HepG2 (cell line): ENCODE data around the gene PRKCZ. TPM values are rescaled to one million over a fixed set of nuclear protein-coding genes. Genes with fewer than 3 reads are reported as not detected.

Experiments used
- ATAC-seq: fragments of 200-7000 bp; cut with Tn5 transposase; 3 replicates; pipeline ENCODE4 v1.9.1; 2020; ENCODE audit warnings: mild to moderate bottlenecking, moderate library complexity
- BruUV-seq: library from RNA; stranded (reverse); fragments of 400-500 nt; replicated peaks from 2 replicates; lab custom pipeline; 2021; lab: Mats Ljungman, UMichigan
- CTCF ChIA-PET: fragments of 300-600 bp; formaldehyde crosslinking; extraction: SDS; loops from one replicate; lab custom pipeline; 2021; ENCODE audit warnings: low total read pairs, inconsistent platforms, low intra/inter-chr PET ratio; lab: Yijun Ruan, JAX
- POLR2A ChIA-PET: fragments of 350-600 bp; sonication (Branson Sonifier 250); formaldehyde crosslinking; loops from one replicate; lab custom pipeline; 2020; ENCODE audit warnings: antibody characterized with exemption, inconsistent platforms; lab: Yijun Ruan, JAX
- DNase-seq: peaks from one replicate; pipeline ENCODE4 v3.0.0-alpha.2; 2015; ENCODE audit warnings: low spot score
- FAIRE-seq: peaks from 3 replicates; lab custom pipeline; 2011; peaks lifted over from hg19 to GRCh38; lab: Jason Lieb, UNC
- H2AFZ ChIP-seq: one replicate; pipeline ENCODE4 v1.6.1; 2011; ENCODE audit warnings: low read length, inconsistent platforms
- H3K27ac ChIP-seq: fragments of 300-600 bp; 3 replicates; pipeline ENCODE4 v1.8.0; 2011; ENCODE audit warnings: mixed run types, mild to moderate bottlenecking, mixed read lengths, low read length, inconsistent platforms; ENCODE audit not compliant: insufficient read depth; ENCODE audit errors: extremely low read length
- H3K27me3 ChIP-seq, 2 experiments: fragments of 200-600 bp in 1 of 2; 2 replicates in 1 of 2; 3 replicates in 1 of 2; pipeline versions ENCODE4 v1.6.0 to v1.8.0; 2011; ENCODE audit warnings: low read length in 2 of 2, mild to moderate bottlenecking in 2 of 2, moderate library complexity in 2 of 2, inconsistent platforms in 1 of 2; ENCODE audit not compliant: insufficient read depth in 2 of 2, control insufficient read depth in 1 of 2
- H3K36me3 ChIP-seq, 2 experiments: fragments of 200-600 bp in 1 of 2; replicated peaks in 1 of 2; 2 replicates in 1 of 2; 3 replicates in 1 of 2; pipeline versions ENCODE4 v1.5.1 to v1.8.0; 2011; ENCODE audit warnings: low read length in 2 of 2, inconsistent platforms in 1 of 2; ENCODE audit not compliant: insufficient read depth in 2 of 2, control insufficient read depth in 1 of 2
- H3K4me1 ChIP-seq: 2 replicates; pipeline ENCODE4 v1.5.1; 2012; ENCODE audit warnings: low read length, inconsistent platforms; ENCODE audit not compliant: insufficient read depth
- H3K4me2 ChIP-seq: 2 replicates; pipeline ENCODE4 v1.6.0; 2011; ENCODE audit warnings: low read depth, low read length, inconsistent platforms
- H3K4me3 ChIP-seq, 3 experiments: fragments of 200-600 bp in 1 of 3; sonication (generic), shearing (Covaris generic) in 1 of 3; replicated peaks in 1 of 3; 2 replicates each; pipeline ENCODE4 v1.5.1; 2011 to 2016; ENCODE audit warnings: low read length in 3 of 3, inconsistent platforms in 2 of 3, low read depth in 2 of 3, mild to moderate bottlenecking in 2 of 3, control low read depth in 1 of 3, mixed read lengths in 1 of 3; ENCODE audit not compliant: insufficient read depth in 1 of 3
- H3K79me2 ChIP-seq: one replicate; pipeline ENCODE4 v1.6.1; 2011; ENCODE audit warnings: low read length, inconsistent platforms; ENCODE audit not compliant: insufficient read depth
- H3K9ac ChIP-seq: 2 replicates; pipeline ENCODE4 v1.6.0; 2011; ENCODE audit warnings: mild to moderate bottlenecking, low read depth, low read length, inconsistent platforms; ENCODE audit not compliant: insufficient read depth
- H3K9me3 ChIP-seq: 2 replicates; pipeline ENCODE4 v1.5.1; 2012; ENCODE audit warnings: mild to moderate bottlenecking, low read length
- H4K20me1 ChIP-seq: 2 replicates; pipeline ENCODE4 v1.6.0; 2011; ENCODE audit warnings: inconsistent platforms, mild to moderate bottlenecking, low read length, moderate library complexity; ENCODE audit not compliant: insufficient read depth
- CC2D1A ChIP-seq: sonication (generic); formaldehyde crosslinking; IDR thresholded peaks from 2 replicates; pipeline ENCODE4 v1.8.1; 2023; ENCODE audit warnings: mild to moderate bottlenecking, missing genetic modification reagents
- FOSL1 ChIP-seq: sonication (generic); formaldehyde crosslinking; IDR thresholded peaks from 2 replicates; pipeline ENCODE4 v1.9.0; 2021; ENCODE audit warnings: missing genetic modification reagents, borderline replicate concordance
- KLF12 ChIP-seq: sonication (generic); formaldehyde crosslinking; IDR thresholded peaks from 2 replicates; pipeline ENCODE4 v1.4.0; 2020; ENCODE audit warnings: missing genetic modification reagents, borderline replicate concordance
- MATR3 ChIP-seq: sonication (generic); formaldehyde crosslinking; IDR thresholded peaks from 2 replicates; pipeline ENCODE4 v1.4.0; 2020; ENCODE audit warnings: missing genetic modification reagents
- SNAPC2 ChIP-seq: sonication (generic); formaldehyde crosslinking; IDR thresholded peaks from 2 replicates; pipeline ENCODE4 v1.8.1; 2022; ENCODE audit warnings: mild to moderate bottlenecking, missing genetic modification reagents
- TOPORS ChIP-seq: sonication (generic); formaldehyde crosslinking; IDR thresholded peaks from 2 replicates; pipeline ENCODE4 v1.8.0; 2023; ENCODE audit warnings: mild to moderate bottlenecking, missing genetic modification reagents
- ZBTB37 ChIP-seq: sonication (generic); formaldehyde crosslinking; IDR thresholded peaks from 2 replicates; pipeline ENCODE4 v1.4.0; 2020; ENCODE audit warnings: mild to moderate bottlenecking, missing genetic modification reagents
- ZBTB7B ChIP-seq: sonication (generic); formaldehyde crosslinking; IDR thresholded peaks from 2 replicates; pipeline ENCODE4 v1.4.0; 2020; ENCODE audit warnings: missing genetic modification reagents
- ZFP41 ChIP-seq: sonication (generic); formaldehyde crosslinking; IDR thresholded peaks from 2 replicates; pipeline ENCODE4 v1.4.0; 2020; ENCODE audit warnings: mild to moderate bottlenecking, missing genetic modification reagents, borderline replicate concordance
- ZNF260 ChIP-seq: sonication (generic); formaldehyde crosslinking; IDR thresholded peaks from 2 replicates; pipeline ENCODE4 v1.4.0; 2020; ENCODE audit warnings: missing genetic modification reagents, low read depth, mild to moderate bottlenecking, borderline replicate concordance
- WGBS: methylation state at CpG from one replicate; pipeline ENCODE4 v1.1.6; 2017; ENCODE audit warnings: low lambda C conversion rate; 5-methylcytosine and 5-hydroxymethylcytosine counted together
- in situ Hi-C: cut with HindIII; loops from 2 replicates; pipeline ENCODE4 v1.10.0; 2017; ENCODE audit warnings: low pct_unique_long_range_greater_than_20kb; ENCODE audit not compliant: extremely low pct_ligation_motif_present
- intact Hi-C: fragments of 100-400 bp; cut with micrococcal nuclease; formaldehyde crosslinking; loops from one replicate; pipeline ENCODE4 v1.10.0; 2022; ENCODE audit not compliant: unreplicated experiment
- polyA plus RNA-seq, 8 experiments: library from polyadenylated mRNA; depleted of rRNA in 3 of 8; stranded (reverse) in 7 of 8; unstranded in 1 of 8; fragments of >200 nt; fragmentation: Illumina TruSeq in 4 of 8; extraction: Trizol in 4 of 8; gene quantifications; 2 replicates each; pipeline versions ENCODE4 v1.2.1 to v1.2.3, GENCODE V29; 2011 to 2016; ENCODE audit warnings: low read depth in 4 of 8, missing spikeins in 1 of 8, mixed read lengths in 1 of 8; ENCODE audit not compliant: insufficient read depth in 1 of 8
- total RNA-seq, 5 experiments: library from RNA; depleted of rRNA; stranded (reverse); fragments of >200 nt; fragmentation: Illumina TruSeq; extraction: Trizol; gene quantifications; 2 replicates each; pipeline ENCODE4 v1.2.3, GENCODE V29; 2016; ENCODE audit warnings: low read depth in 1 of 5

PRKCZ gene
- total and polyA plus RNA-seq, 2 of the 13 experiments (the other 11 are each of a cell fraction or from before 2014, with no cell fraction given), result 34.7 to 85.2 TPM

GRCh38 chr1:2089051-2089450 is 38.8 kb downstream of the PRKCZ start (continued):
- TF ChIP-seq FOSL1, result no peak
- TF ChIP-seq, all 625 proteins: peak for 0

DNA sequence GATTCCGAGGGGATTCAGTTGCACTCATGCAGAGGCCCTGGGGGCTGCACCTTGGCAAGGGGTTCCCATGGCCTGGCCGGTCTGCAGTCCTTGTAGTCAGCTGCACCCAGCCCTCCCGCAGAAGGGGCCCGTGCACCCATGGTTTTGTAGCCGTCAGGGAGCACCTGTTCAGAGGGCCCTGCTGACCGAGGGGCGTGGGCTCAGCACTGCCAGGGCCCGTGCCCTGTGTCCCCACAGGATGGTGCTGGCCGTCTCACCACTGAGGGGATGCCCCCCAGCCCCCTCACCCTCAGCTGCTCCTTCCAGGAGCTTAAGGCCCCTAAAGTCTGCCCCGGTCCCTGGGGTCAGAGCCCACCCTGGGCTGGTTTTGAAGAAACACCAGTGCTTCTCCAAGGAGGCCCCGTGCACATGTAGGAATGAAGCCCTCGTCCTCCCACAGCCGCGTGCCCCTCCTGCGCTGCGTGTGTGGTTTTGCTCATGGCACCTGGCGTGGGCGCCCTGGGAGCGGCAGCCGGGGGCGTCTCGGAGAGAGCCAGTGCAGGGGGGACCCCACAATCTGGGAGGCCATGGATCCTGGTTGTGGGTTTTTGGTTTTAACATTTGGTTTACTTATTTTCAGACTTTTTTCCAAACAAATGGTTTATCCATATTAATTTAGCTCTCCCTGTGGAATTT is 40.1 kb downstream of the PRKCZ start:
- ChIA-PET POLR2A (no interaction called here), CTCF (interaction anchor here (1.4 kb wide), 1 partner anchor 50 kb away, joined by 9 read pairs; no protein-coding TSS in a partner anchor)
- Histone ChIP-seq H4K20me1 (0 out of 2 replicates have a peak, but pooled peaks cover 5% of the 10 kb centered on the region), H3K27ac (no peak overlapping the region), H3K4me3 (no peak overlapping the region), H3K27me3 (no peaks in the 10 kb centered on the region), H2AFZ (no peak overlapping the region), H3K4me2 (no peak overlapping the region), H3K9me3 (no peaks in the 10 kb centered on the region), H3K36me3 (peaks cover 0 to 4% of the 10 kb centered on the region in 2 experiments; a peak in 1 of 5 replicates), H3K4me1 (peaks cover 13% of the 10 kb centered on the region; the same call in 1 of the 2 replicates), H3K79me2 (no peaks in the 10 kb centered on the region), H3K9ac (no peak overlapping the region)
- ATAC-seq (no peak), DNase-seq (no peak), FAIRE-seq (no peak)
- 98% methylated on average over 12 of the region's 22 CpGs for WGBS
- BruUV-seq, result no TSS peak
- in situ Hi-C loops (no loop called here), intact Hi-C loops (no loop called here)
- TF ChIP-seq MATR3 (CRISPR knock-in tag) (no peak), ZBTB7B (CRISPR knock-in tag) (no peak), ZNF260 (no peak), ZFP41 (CRISPR knock-in tag) (no peak), CC2D1A (CRISPR knock-in tag) (no peak), TOPORS (CRISPR knock-in tag) (no peak), SNAPC2 (CRISPR knock-in tag) (no peak), ZBTB37 (CRISPR knock-in tag) (no peak), KLF12 (no peak)
